Adrenal gland (tissue), 12 donors: ENCODE measurements around the gene ARF1. TPM values are rescaled to one million over a fixed set of nuclear protein-coding genes. Genes with fewer than 3 reads are reported as not detected.

Experiments used
- DNase-seq, 7 donors: peaks; one replicate each; pipeline ENCODE4 v3.0.0-alpha.2; 2019 to 2020
- H3K27ac ChIP-seq, 5 donors: fragments of 200-600 bp; sonication (generic) in 4 of 5; 1 replicate in 3 of 5; 2 replicates in 2 of 5; pipeline versions ENCODE4 v1.5.1 to v1.8.0; 2016 to 2020; ENCODE audit warnings: mild to moderate bottlenecking in 1 of 5
- H3K27me3 ChIP-seq: fragments of 200-600 bp; 2 replicates; pipeline ENCODE4 v1.8.0; 2021
- H3K36me3 ChIP-seq, 2 donors: fragments of 200-600 bp; replicated peaks in 1 of 2; 1 replicate in 1 of 2; 2 replicates in 1 of 2; pipeline versions ENCODE4 v1.5.1 to v1.8.0; 2018 to 2022
- H3K4me1 ChIP-seq, 2 donors: fragments of 200-600 bp; replicated peaks in 1 of 2; 1 replicate in 1 of 2; 2 replicates in 1 of 2; pipeline versions ENCODE4 v1.5.1 to v1.8.0; 2018 to 2021
- H3K4me3 ChIP-seq, 4 donors: fragments of 200-600 bp; sonication (generic) in 3 of 4; one replicate each; pipeline ENCODE4 v1.5.1; 2016 to 2018
- H3K9me3 ChIP-seq, 3 donors: fragments of 200-600 bp; sonication (generic) in 1 of 3; replicated peaks in 1 of 3; 1 replicate in 2 of 3; 2 replicates in 1 of 3; pipeline versions ENCODE4 v1.5.1 to v1.8.0; 2016 to 2021
- POLR2A ChIP-seq, 2 donors: fragments of 450-650 bp; IDR thresholded peaks; one replicate each; pipeline ENCODE4 v1.6.1; 2017; ENCODE audit warnings: antibody characterized with exemption in 2 of 2, mild to moderate bottlenecking in 2 of 2, moderate library complexity in 1 of 2
- WGBS, 4 donors: extraction: QIAGEN DNeasy Blood & Tissue Kit in 2 of 4; methylation state at CpG; one replicate each; pipeline versions ENCODE4 v1.1.5 to v1.1.7; 2013 to 2017; 5-methylcytosine and 5-hydroxymethylcytosine counted together
- intact Hi-C, 2 donors: fragments of 100-400 bp; cut with DNase I; formaldehyde crosslinking; loops; one replicate each; pipeline versions ENCODE4 v1.14.1 to v1.15.0; 2022 to 2023
- polyA plus RNA-seq, 3 donors: library from polyadenylated mRNA; stranded (reverse); fragments of 200-250 nt in 2 of 3; fragments of 350-450 nt in 1 of 3; fragmentation: Illumina TruSeq in 1 of 3; extraction: RNeasy Lipid Tissue Mini Kit (QIAGEN cat#74804) in 1 of 3; gene quantifications; one replicate each; pipeline ENCODE4 v1.2.3, GENCODE V29; 2013 to 2014
- total RNA-seq, 9 donors: library from RNA; depleted of rRNA in 4 of 9; stranded (reverse); fragments of >200 nt in 4 of 9; fragments of 120-200 nt in 1 of 9; fragmentation: NEBNext Ultra II Directional in 1 of 9; extraction: Animal tissue kit (Norgen Biotek cat#: 25700) in 1 of 9; gene quantifications; one replicate each; pipeline versions ENCODE4 v1.1.0 to v1.2.4, GENCODE V29; 2013 to 2023
- TF ChIP-seq, protein P1 (sequence below), 6 experiments: fragments of 450-650 bp in 4 of 6; fragments of 200-600 bp in 2 of 6; sonication (generic) in 1 of 6; IDR thresholded peaks; 1 replicate in 5 of 6; 2 replicates in 1 of 6; pipeline versions ENCODE4 v1.5.1 to v1.8.0; 2016 to 2021; ENCODE audit warnings: antibody characterized with exemption in 6 of 6, mild to moderate bottlenecking in 2 of 6, moderate library complexity in 1 of 6
- donor health status: healthy with polysubstance abuse.
- donor health status: Bipolar disorder and iron deficiency.
- donor health status: DM: yes; HTN: yes; CAD: no.
- donor health status: DM: no; HTN: no; CAD: no.
- donor health status: DM: no; HTN: no; CAD: no.
- donor health status: DM: yes; HTN: yes; CAD: no.

The ARF1 gene
- total and polyA plus RNA-seq, 12 donors = 200 to 611 (median 381) TPM

DNA sequence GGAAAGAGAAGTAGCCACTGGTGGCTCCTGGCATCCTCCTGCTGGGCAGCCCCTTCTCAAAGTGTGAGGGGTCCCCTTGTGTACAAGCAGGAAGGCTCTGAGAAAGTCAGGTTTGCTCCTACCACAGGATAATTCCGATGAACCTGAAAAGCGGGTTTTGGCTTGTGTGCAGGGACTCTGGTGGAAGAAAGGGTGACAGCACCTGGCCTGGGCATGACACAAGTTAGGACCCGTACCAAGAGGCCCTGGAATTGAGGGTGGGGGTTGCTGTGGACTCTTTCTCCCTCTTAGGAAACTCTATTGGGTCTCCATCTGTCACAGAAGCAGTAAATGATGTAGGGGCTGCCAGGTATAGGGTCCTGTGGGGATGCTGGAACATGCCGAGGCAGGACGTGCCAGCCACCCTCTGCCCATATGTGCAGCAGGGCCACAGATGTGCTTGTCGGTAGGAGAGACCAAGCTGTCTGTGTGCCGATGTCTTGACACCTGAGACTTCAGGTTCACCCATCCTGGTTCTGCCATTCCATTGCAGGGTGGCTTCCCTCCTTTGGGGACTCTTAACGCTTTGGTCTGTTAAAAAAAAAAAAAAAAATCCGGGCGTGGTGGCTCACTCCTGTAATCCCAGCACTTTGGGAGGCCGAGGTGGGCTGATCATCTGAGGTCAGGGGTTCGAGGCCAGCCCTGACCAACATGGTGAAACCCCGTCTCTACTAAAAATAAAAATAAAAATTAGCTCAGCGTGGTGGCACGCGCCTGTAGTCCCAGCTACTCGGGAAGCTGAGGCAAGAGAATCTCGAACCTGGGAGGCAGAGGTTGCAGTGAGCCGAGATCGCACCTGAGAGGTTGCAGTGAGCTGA lies 10.8 kb downstream of the ARF1 start:
- Histone ChIP-seq H3K27me3 (no peaks in the 10 kb centered on the region), H3K4me1 (peaks cover 31 to 63% of the 10 kb centered on the region in 2 donors), H3K36me3 (peaks cover 0 to 27% of the 10 kb centered on the region in 2 donors), H3K9me3 (peaks cover 0 to 9% (median 0%) of the 10 kb centered on the region in 3 donors), H3K4me3 (no peak overlapping the region), H3K27ac (no peak overlapping the region)
- TF ChIP-seq POLR2A (IDR thresholded peaks at IDR 0.05) = no peak
- TF ChIP-seq, protein P1, sequence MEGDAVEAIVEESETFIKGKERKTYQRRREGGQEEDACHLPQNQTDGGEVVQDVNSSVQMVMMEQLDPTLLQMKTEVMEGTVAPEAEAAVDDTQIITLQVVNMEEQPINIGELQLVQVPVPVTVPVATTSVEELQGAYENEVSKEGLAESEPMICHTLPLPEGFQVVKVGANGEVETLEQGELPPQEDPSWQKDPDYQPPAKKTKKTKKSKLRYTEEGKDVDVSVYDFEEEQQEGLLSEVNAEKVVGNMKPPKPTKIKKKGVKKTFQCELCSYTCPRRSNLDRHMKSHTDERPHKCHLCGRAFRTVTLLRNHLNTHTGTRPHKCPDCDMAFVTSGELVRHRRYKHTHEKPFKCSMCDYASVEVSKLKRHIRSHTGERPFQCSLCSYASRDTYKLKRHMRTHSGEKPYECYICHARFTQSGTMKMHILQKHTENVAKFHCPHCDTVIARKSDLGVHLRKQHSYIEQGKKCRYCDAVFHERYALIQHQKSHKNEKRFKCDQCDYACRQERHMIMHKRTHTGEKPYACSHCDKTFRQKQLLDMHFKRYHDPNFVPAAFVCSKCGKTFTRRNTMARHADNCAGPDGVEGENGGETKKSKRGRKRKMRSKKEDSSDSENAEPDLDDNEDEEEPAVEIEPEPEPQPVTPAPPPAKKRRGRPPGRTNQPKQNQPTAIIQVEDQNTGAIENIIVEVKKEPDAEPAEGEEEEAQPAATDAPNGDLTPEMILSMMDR (IDR thresholded peaks at IDR 0.05) = no peak
- peak in 4 of 7 donors; percentile 0 to 49 (median 16) for DNase-seq
- 90 to 96% (median 95%) methylated on average over 20 of the region's 20 CpGs for WGBS, 4 donors
- intact Hi-C loops = no loop called here

DNA sequence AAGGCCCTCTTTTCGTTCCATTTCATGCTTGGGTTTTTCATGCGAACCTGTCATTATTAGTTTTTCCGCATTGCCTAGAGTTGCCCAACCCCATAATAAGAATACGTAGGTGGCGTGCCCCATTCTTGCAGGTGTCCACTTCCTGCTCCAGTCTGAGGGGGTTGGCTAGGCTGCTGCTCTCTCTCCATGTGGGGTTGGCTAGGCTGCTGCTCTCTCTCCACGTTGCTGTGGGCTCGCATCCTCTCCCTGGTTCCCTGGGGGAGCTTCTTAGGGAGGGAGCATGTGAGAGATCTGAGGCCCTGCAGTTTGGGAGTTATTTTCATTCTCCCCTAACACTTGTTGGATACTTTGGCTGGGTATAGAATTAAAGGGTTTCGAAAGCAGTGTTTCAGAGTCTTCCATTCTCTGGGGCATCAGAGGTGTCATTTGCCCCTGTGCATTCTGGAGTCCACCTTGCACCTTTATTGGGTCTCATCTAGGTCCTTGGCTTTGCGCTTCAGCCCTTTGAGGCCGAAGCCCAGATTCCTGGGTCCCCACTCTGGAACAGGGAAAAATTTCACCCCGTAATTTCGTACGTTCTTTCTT lies 12.0 kb downstream of the ARF1 start:
- Histone ChIP-seq H3K4me3 (no peak overlapping the region), H3K36me3 (peaks cover 0 to 33% of the 10 kb centered on the region in 2 donors), H3K4me1 (peaks cover 19 to 51% of the 10 kb centered on the region in 2 donors), H3K27ac (no peak overlapping the region), H3K27me3 (no peaks in the 10 kb centered on the region), H3K9me3 (peaks cover 0 to 9% (median 0%) of the 10 kb centered on the region in 3 donors)
- 88 to 96% (median 90%) methylated on average over 13 of the region's 13 CpGs for WGBS, 4 donors
- DNase-seq = peak in 1 of 7 donors; percentile 8
- intact Hi-C loops = no loop called here
- no peak for TF ChIP-seq POLR2A (IDR thresholded peaks at IDR 0.05)
- TF ChIP-seq, protein P1 (IDR thresholded peaks at IDR 0.05) = no peak

DNA sequence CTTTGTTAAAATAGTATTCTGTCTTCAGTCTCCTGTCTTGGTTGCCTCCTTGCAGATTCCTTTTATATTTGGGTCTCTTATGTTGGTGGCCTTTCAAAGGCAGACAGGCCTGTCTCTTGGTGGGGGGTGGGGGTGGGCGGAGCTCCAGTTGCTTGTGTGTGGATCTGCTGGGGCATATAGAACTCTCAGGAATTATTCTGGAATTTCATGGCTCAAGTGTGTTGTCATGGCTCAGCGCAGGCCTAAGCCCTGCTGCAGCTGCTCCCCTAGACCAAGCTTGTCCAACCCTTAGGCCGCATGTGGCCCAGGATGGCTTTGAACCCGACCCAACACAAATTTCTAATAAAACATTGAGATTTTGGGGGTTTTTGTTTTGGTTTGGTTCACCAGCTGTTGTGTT lies 12.7 kb downstream of the ARF1 start:
- Histone ChIP-seq H3K36me3 (peaks cover 0 to 40% of the 10 kb centered on the region in 2 donors), H3K4me3 (no peak overlapping the region), H3K27ac (no peak overlapping the region), H3K27me3 (no peaks in the 10 kb centered on the region), H3K4me1 (peaks cover 12 to 45% of the 10 kb centered on the region in 2 donors), H3K9me3 (peaks cover 0 to 9% (median 0%) of the 10 kb centered on the region in 3 donors)
- TF ChIP-seq, protein P1 (IDR thresholded peaks at IDR 0.05) = no peak
- TF ChIP-seq POLR2A (IDR thresholded peaks at IDR 0.05) = no peak
- peak in 1 of 7 donors; percentile 35 for DNase-seq
- intact Hi-C loops = no loop called here
- 89 to 100% (median 96%) methylated on average over 4 of the region's 4 CpGs for WGBS, 4 donors

DNA sequence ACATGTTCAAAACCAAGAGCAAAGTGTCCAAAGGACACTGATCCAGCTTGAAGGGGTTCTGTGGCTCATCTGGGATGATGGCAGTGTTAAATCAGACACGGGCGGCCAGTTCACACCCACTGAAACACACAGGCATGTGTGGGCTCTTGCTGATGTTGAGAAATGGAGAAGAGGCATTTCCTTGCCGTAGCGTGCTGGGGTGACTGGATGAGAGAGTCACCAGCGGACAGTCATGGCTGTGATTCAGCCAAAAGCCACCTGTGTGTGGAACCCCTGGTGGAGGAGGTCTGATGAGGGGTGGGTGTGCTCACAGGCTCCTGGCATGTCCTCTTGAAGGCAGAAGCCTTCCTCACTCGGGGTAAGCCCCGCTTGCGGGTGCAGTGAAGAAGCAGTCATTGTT lies 13.4 kb downstream of the ARF1 start:
- Histone ChIP-seq H3K27me3 (no peaks in the 10 kb centered on the region), H3K4me1 (peaks cover 5 to 37% of the 10 kb centered on the region in 2 donors), H3K36me3 (peaks cover 0 to 48% of the 10 kb centered on the region in 2 donors), H3K27ac (no peak overlapping the region), H3K9me3 (peaks cover 0 to 9% (median 0%) of the 10 kb centered on the region in 3 donors), H3K4me3 (no peak overlapping the region)
- DNase-seq = peak in 4 of 7 donors; percentile 2 to 39 (median 10)
- WGBS, 4 donors = 92 to 97% (median 93%) methylated on average over 8 of the region's 8 CpGs
- no peak for TF ChIP-seq POLR2A (IDR thresholded peaks at IDR 0.05)
- TF ChIP-seq, protein P1 (IDR thresholded peaks at IDR 0.05) = no peak
- intact Hi-C loops = no loop called here
